HepG2 (cell line): Measurements from ENCODE around the gene CAMKMT. TPM values are rescaled to one million over a fixed set of nuclear protein-coding genes. Genes with fewer than 3 reads are reported as not detected.

ENCODE experiments used
- EP300 ChIP-seq, 3 experiments: sonication (generic) in 1 of 3; formaldehyde crosslinking in 1 of 3; IDR thresholded peaks; 2 replicates each; pipeline versions ENCODE4 v1.5.1 to v1.6.1; 2011 to 2020; ENCODE audit warnings: low read depth in 2 of 3, low read length in 2 of 3, borderline replicate concordance in 1 of 3, improper control_type of control experiment in 1 of 3, mild to moderate bottlenecking in 1 of 3, missing genetic modification reagents in 1 of 3, moderate library complexity in 1 of 3
- FOXK2 ChIP-seq: fragments of 450-650 bp; IDR thresholded peaks from 2 replicates; pipeline ENCODE4 v1.6.1; 2016
- GATAD2A ChIP-seq: IDR thresholded peaks from 2 replicates; pipeline ENCODE4 v1.6.1; 2016
- HIC2 ChIP-seq: sonication (generic); formaldehyde crosslinking; IDR thresholded peaks from 2 replicates; pipeline ENCODE4 v1.9.0; 2022; ENCODE audit warnings: low read depth, missing genetic modification reagents
- NFAT5 ChIP-seq: sonication (generic); formaldehyde crosslinking; IDR thresholded peaks from 2 replicates; pipeline ENCODE4 v1.4.0; 2020; ENCODE audit warnings: missing genetic modification reagents
- RERE ChIP-seq: IDR thresholded peaks from 2 replicates; pipeline ENCODE4 v1.6.1; 2016; ENCODE audit warnings: low read depth, missing genetic modification reagents, missing compliant biosample characterization
- SRSF9 ChIP-seq: fragments of 200-400 bp; formaldehyde crosslinking; IDR thresholded peaks from 2 replicates; pipeline ENCODE4 v1.6.1; 2018; ENCODE audit warnings: borderline replicate concordance, mild to moderate bottlenecking, low read depth, low read length; ENCODE audit not compliant: insufficient read depth, poor library complexity, severe bottlenecking
- SSRP1 ChIP-seq: IDR thresholded peaks from 2 replicates; pipeline ENCODE4 v1.6.1; 2016; ENCODE audit warnings: control low read depth
- TIGD3 ChIP-seq: sonication (generic); formaldehyde crosslinking; IDR thresholded peaks from 2 replicates; pipeline ENCODE4 v1.5.1; 2020; ENCODE audit warnings: mild to moderate bottlenecking, missing genetic modification reagents, borderline replicate concordance
- ZFP41 ChIP-seq: sonication (generic); formaldehyde crosslinking; IDR thresholded peaks from 2 replicates; pipeline ENCODE4 v1.4.0; 2020; ENCODE audit warnings: mild to moderate bottlenecking, missing genetic modification reagents, borderline replicate concordance
- ZKSCAN5 ChIP-seq: sonication (generic); formaldehyde crosslinking; IDR thresholded peaks from 2 replicates; pipeline ENCODE4 v1.5.1; 2020; ENCODE audit warnings: mild to moderate bottlenecking, missing genetic modification reagents
- ZNF24 ChIP-seq: fragments of 450-650 bp; IDR thresholded peaks from 2 replicates; pipeline ENCODE4 v1.6.1; 2017; ENCODE audit warnings: antibody characterized with exemption, mild to moderate bottlenecking
- ZNF3 ChIP-seq: IDR thresholded peaks from 2 replicates; pipeline ENCODE4 v1.7.0; 2017; ENCODE audit warnings: inconsistent platforms
- polyA plus RNA-seq, 8 experiments: library from polyadenylated mRNA; depleted of rRNA in 3 of 8; stranded (reverse) in 7 of 8; unstranded in 1 of 8; fragments of >200 nt; fragmentation: Illumina TruSeq in 4 of 8; extraction: Trizol in 4 of 8; gene quantifications; 2 replicates each; pipeline versions ENCODE4 v1.2.1 to v1.2.3, GENCODE V29; 2011 to 2016; ENCODE audit warnings: low read depth in 4 of 8, missing spikeins in 1 of 8, mixed read lengths in 1 of 8; ENCODE audit not compliant: insufficient read depth in 1 of 8
- total RNA-seq, 5 experiments: library from RNA; depleted of rRNA; stranded (reverse); fragments of >200 nt; fragmentation: Illumina TruSeq; extraction: Trizol; gene quantifications; 2 replicates each; pipeline ENCODE4 v1.2.3, GENCODE V29; 2016; ENCODE audit warnings: low read depth in 1 of 5

The CAMKMT gene
- total and polyA plus RNA-seq, 2 of the 13 experiments (the other 11 are each of a cell fraction or from before 2014, with no cell fraction given): 6.9 to 20.8 TPM

GRCh38 chr2:44361330-44362206 is at the start of gene CAMKMT, which contains the start of gene PREPL (continued):
- TF ChIP-seq NFAT5 (CRISPR knock-in tag): peak; percentile 88
- peak; percentile 78; the same call in 1 of the 2 replicates for TF ChIP-seq ZFP41 (CRISPR knock-in tag)
- TF ChIP-seq EP300 (IDR thresholded peaks at IDR 0.05; ENCODE audit: low read depth in 2 of 2, low read length in 2 of 2): peak in 1 of 2 experiments; percentile 100; a peak in 2 of 4 replicates
- peak; percentile 52; the same call in 1 of the 2 replicates for TF ChIP-seq EP300 (CRISPR knock-in tag; IDR thresholded peaks at IDR 0.05; ENCODE audit: borderline replicate concordance)
- no peak for TF ChIP-seq ZNF24
- no peak for TF ChIP-seq SRSF9
- 0 out of 2 replicates have a peak, but pooled peaks have one; percentile 26 for TF ChIP-seq SSRP1 (CRISPR knock-in tag)
- TF ChIP-seq RERE: no peak
- no peak; the same call in 1 of the 2 replicates for TF ChIP-seq TIGD3 (CRISPR knock-in tag)
- no peak for TF ChIP-seq ZKSCAN5 (CRISPR knock-in tag)
- peak; percentile 82; the same call in 1 of the 2 replicates for TF ChIP-seq HIC2 (CRISPR knock-in tag)
- TF ChIP-seq ZNF3: no peak
- peak; percentile 70 for TF ChIP-seq GATAD2A (CRISPR knock-in tag)
- TF ChIP-seq FOXK2: 0 out of 2 replicates have a peak, but pooled peaks have one; percentile 29
